Measurements from ENCODE around the gene PTPRN2.

PTPRN2 gene

DNA sequence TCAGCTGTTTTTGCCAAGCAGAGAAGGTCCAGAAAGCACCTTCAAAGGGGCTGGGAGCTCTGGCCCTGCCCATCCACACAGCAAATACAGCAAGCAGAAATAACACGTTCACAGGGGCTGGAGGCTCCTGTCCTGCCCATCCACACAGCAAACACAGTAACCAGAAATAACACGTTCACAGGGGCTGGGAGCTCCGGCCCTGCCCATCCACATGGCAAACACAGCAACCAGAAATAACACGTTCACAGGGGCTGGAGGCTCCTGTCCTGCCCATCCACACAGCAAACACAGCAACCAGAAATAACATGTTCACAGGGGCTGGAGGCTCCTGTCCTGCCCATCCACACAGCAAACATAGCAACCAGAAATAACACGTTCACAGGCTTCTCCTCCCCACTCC, 558.1 kb downstream of the PTPRN2 start:
- Histone ChIP-seq H3K36me3 (ENCODE audit: insufficient read depth, low read length) (no peaks in the 10 kb centered on the region), H3K9ac (ENCODE audit: low read depth, low read length) (no peak overlapping the region), H3K9me3 (ENCODE audit: control insufficient read depth, insufficient read depth, low read length) (peaks cover 3% of the 10 kb centered on the region; the same call in 1 of the 2 replicates), H3K4me1 (ENCODE audit: insufficient read depth, low read length) (no peaks in the 10 kb centered on the region)

GRCh38 chr7:158028971-158029370, 558.7 kb downstream of the PTPRN2 start:
- H3K9me3 ChIP-seq (ENCODE audit: control insufficient read depth, insufficient read depth, low read length), result peaks cover 3% of the 10 kb centered on the region; the same call in 1 of the 2 replicates
- H3K4me1 ChIP-seq (ENCODE audit: insufficient read depth, low read length), result no peaks in the 10 kb centered on the region
- H3K36me3 ChIP-seq (ENCODE audit: insufficient read depth, low read length), result no peaks in the 10 kb centered on the region
- no peak overlapping the region for H3K9ac ChIP-seq (ENCODE audit: low read depth, low read length)

DNA sequence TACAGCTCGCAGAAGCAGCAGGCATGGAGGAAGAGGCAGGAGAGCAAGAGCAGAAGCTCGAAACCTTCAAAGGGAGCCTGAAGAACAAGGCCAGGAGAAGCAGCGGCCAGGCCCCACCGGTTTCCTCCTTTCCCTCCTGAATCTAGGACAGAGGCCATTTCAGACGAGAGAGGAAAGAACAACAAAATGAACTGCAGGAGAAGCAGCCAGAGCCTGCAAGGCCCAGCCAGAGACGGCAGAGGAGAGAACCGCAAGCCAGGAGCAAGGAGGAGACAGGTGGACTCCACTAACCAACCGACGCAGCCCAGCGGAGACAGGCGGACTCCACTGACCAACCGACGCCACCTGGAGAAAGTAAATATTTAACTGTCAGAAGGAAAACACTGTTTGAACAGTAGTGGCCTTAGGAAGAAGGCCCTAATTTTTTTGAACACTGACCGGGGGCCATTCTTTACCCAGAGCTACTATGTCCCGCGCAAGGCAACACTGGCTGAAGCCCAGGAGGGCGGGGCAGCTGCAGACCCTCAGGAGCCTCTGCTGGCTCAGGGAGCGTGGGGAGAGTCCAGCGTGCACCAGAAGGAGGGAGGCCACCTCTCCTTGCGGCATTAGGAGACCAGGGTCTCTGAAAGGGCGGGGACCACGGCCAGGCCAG, 559.2 kb downstream of the PTPRN2 start:
- peaks cover under 1% of the 10 kb centered on the region; the same call in 1 of the 2 replicates for H3K9me3 ChIP-seq (ENCODE audit: control insufficient read depth, insufficient read depth, low read length)
- no peaks in the 10 kb centered on the region for H3K36me3 ChIP-seq (ENCODE audit: insufficient read depth, low read length)
- no peaks in the 10 kb centered on the region for H3K4me1 ChIP-seq (ENCODE audit: insufficient read depth, low read length)
- H3K9ac ChIP-seq (ENCODE audit: low read depth, low read length), result no peak overlapping the region

DNA sequence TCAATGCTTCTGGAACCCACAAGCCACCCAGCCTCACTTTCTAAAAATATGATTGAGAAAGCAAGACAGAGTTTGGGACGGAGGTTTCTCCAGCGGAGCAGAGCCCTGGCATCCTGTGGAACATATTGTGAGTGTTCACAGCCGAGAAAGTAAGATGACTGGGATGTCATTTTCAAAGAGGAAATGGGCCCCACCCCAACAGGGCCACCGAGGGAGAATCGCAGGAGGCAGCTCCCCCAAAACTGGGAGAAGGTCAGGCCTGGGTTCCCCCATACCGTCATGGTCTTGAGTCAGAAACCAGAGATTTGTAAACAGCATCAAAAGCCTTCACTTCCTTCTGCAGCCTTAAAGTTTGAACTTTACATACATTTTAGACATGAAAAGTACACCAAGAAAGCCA, 560.0 kb downstream of the PTPRN2 start:
- H3K9ac ChIP-seq (ENCODE audit: low read depth, low read length), result no peak overlapping the region
- no peaks in the 10 kb centered on the region for H3K36me3 ChIP-seq (ENCODE audit: insufficient read depth, low read length)
- no peaks in the 10 kb centered on the region for H3K4me1 ChIP-seq (ENCODE audit: insufficient read depth, low read length)
- no peaks in the 10 kb centered on the region for H3K9me3 ChIP-seq (ENCODE audit: control insufficient read depth, insufficient read depth, low read length)

DNA sequence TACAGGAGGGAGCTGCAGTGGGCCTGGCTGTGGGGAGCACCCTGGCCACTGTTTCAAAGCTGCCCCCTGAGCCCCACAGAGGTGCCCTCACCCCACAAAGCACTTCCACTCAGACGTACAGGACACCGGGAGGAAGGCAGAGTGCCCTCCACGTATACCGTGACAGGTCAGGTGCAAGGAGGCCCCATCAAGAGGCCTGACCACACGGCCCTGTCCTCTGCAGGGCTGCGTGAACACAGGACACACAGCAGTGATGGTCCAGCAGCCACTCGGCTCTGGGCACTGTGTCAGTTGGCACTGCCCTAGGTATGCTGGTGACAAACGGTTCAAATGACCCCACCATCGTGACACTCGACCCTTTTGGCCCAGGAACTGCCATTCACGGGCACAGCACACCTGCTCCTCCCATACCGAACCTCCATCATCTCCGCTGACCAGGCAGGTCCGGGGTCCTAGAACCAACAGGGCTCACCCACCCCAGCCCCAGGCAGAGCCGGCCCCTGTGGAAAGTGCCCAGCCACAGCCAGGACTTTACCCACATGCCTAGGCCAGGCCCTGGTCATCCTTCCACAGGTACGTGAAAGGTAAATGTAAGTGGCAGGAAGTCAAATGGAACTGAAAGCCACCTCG, 560.9 kb downstream of the PTPRN2 start:
- H3K4me1 ChIP-seq (ENCODE audit: insufficient read depth, low read length), result no peaks in the 10 kb centered on the region
- H3K36me3 ChIP-seq (ENCODE audit: insufficient read depth, low read length), result no peaks in the 10 kb centered on the region
- no peaks in the 10 kb centered on the region for H3K9me3 ChIP-seq (ENCODE audit: control insufficient read depth, insufficient read depth, low read length)
- H3K9ac ChIP-seq (ENCODE audit: low read depth, low read length), result no peak overlapping the region

DNA sequence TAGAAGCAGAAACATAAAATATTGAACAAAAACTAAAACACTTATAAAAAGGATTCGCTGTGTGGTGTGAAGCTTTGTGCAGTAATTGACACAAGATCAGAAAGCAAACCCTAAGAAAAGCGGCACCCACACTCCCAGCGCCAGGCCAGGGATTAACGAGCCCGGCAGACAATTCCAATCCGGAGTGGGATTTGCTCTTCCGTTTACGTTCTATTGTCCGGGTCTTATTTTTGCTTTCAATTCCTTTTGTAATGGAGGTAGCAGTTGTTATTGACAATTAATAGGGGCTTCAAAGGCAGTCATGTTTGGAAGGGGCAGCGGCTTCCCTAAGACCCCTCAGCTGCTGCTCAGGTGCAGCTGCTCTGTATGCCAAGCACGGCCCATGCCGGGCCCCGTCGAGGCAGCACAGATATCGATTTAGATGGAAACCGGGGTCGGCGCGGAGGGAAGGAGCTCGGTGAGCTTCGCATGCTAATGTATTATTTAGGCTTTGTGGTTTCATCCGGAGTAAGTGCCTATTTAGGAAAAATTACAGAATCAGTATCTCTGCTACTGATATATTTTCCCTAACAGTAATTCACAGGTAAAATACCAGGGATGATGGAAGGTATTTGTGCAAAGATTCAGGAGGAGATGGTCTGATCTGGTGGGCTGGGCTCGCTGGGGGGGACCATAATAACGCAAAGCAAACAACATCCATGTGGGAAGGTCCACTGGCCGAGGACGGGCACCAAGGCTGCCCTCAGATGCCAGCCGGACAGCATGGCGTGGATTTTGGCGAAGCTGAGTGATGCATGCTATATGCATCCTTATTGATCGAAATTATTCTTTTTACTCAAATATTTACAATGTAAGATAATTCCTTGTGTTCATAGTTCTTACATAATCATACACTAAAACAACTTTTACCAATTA, 561.7 kb downstream of the PTPRN2 start:
- no peaks in the 10 kb centered on the region for H3K9me3 ChIP-seq (ENCODE audit: control insufficient read depth, insufficient read depth, low read length)
- H3K4me1 ChIP-seq (ENCODE audit: insufficient read depth, low read length), result no peaks in the 10 kb centered on the region

DNA sequence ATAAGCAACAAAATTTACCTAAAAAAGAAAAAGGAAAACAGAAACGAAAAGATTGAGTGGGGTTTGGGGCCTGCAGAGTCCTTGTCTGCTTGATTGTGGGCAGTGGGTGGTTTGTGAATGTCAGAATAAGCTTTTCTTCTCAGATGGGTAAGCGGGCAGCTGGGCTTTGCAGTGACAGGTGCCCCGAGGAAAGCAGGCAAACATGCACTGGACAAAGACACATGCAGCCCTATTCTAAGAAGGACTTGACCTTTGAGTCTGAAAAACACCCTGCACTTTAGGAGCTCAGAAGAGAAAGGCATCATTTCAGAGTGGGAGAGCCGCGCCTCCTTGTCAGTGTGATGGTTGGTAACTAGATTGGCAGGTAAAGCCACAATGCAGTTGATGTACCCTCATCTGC, 562.7 kb downstream of the PTPRN2 start:
- Histone ChIP-seq H3K36me3 (ENCODE audit: insufficient read depth, low read length) (no peaks in the 10 kb centered on the region), H3K9ac (ENCODE audit: low read depth, low read length) (no peak overlapping the region), H3K9me3 (ENCODE audit: control insufficient read depth, insufficient read depth, low read length) (no peaks in the 10 kb centered on the region), H3K4me1 (ENCODE audit: insufficient read depth, low read length) (no peaks in the 10 kb centered on the region)

More for the DNA sequence above, 561.7 kb downstream of the PTPRN2 start:
- H3K9ac ChIP-seq (ENCODE audit: low read depth, low read length), result no peak overlapping the region
- no peaks in the 10 kb centered on the region for H3K36me3 ChIP-seq (ENCODE audit: insufficient read depth, low read length)

DNA sequence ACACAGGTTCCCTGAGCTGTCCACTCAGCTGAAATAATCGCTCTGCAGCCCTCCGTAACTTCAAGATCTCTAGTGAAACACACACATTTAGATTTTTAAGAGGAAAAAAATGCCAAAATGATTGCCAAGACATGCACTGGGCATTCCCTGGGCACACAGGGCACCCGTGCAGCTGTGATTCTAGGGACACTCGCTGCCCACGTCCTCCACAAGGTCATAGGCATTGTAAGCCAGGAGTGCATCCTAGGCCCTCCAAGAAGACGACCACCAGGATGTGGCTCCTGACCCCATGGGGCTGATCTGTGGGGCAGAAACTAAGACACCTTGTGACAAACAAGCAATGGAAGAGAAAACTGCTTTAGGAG, 563.3 kb downstream of the PTPRN2 start:
- no peaks in the 10 kb centered on the region for H3K36me3 ChIP-seq (ENCODE audit: insufficient read depth, low read length)
- H3K9ac ChIP-seq (ENCODE audit: low read depth, low read length), result no peak overlapping the region
- no peaks in the 10 kb centered on the region for H3K4me1 ChIP-seq (ENCODE audit: insufficient read depth, low read length)
- H3K9me3 ChIP-seq (ENCODE audit: control insufficient read depth, insufficient read depth, low read length), result no peaks in the 10 kb centered on the region

DNA sequence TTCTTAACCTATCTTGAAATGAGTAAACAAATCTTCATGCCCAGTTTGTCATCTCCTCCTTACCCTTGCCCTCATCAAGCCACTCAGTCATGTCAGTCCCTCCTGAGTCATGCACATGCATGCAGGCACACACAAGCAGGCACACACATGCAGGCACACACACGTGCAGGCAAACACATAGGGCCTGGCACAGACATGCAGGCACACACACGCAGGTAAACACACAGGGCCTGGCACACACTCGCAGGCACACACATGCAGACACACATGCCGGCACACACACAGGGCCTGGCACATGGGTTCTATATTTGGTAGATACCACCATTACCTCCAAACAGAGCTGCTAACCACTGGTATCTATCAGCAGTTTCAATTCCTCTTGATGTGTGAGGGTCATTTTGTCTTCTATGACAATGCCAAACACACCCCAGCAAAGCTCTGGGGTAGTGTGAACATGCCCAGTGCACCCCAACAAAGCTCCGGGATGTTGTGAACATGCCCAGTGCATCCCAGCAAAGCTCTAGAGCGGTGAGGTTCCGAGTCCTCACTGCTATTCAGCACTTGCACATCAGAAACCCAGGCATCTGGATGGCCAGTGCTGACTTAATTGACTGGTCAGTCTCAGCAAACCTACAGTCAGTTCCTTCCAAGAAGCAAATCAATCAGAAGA, 563.8 kb downstream of the PTPRN2 start:
- no peaks in the 10 kb centered on the region for H3K4me1 ChIP-seq (ENCODE audit: insufficient read depth, low read length)
- no peaks in the 10 kb centered on the region for H3K9me3 ChIP-seq (ENCODE audit: control insufficient read depth, insufficient read depth, low read length)
- H3K36me3 ChIP-seq (ENCODE audit: insufficient read depth, low read length), result no peaks in the 10 kb centered on the region
- H3K9ac ChIP-seq (ENCODE audit: low read depth, low read length), result no peak overlapping the region

- no peak overlapping the region for H3K9ac ChIP-seq (ENCODE audit: low read depth, low read length)
- H3K36me3 ChIP-seq (ENCODE audit: insufficient read depth, low read length), result no peaks in the 10 kb centered on the region
- H3K9me3 ChIP-seq (ENCODE audit: control insufficient read depth, insufficient read depth, low read length), result no peaks in the 10 kb centered on the region
- no peaks in the 10 kb centered on the region for H3K4me1 ChIP-seq (ENCODE audit: insufficient read depth, low read length)
These were observed 564.5 kb downstream of the PTPRN2 start for GRCh38 chr7:158023157-158023556.

DNA sequence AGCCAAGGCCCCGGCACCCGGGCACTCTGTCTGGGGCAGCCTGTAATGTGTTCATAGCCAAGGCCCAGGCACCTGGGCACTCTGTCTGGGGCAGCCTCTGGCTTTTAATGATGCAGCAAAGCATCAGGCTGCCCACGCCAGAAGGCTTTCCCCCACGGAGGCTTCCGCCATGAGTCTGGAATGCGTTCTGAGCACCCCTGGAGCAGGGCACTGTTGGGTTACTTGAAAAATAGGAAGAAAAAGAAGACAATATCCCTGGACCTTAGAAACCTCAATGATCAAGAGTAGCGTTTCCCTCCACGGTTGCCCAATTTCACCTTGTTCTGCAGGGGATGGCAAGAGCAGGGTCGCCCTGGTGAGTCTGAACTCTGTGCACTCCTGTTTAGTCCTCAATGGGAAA, 565.0 kb downstream of the PTPRN2 start:
- Histone ChIP-seq H3K36me3 (ENCODE audit: insufficient read depth, low read length) (no peaks in the 10 kb centered on the region), H3K9me3 (ENCODE audit: control insufficient read depth, insufficient read depth, low read length) (no peaks in the 10 kb centered on the region), H3K4me1 (ENCODE audit: insufficient read depth, low read length) (peaks cover 1% of the 10 kb centered on the region; the same call in 1 of the 2 replicates), H3K9ac (ENCODE audit: low read depth, low read length) (no peak overlapping the region)

DNA sequence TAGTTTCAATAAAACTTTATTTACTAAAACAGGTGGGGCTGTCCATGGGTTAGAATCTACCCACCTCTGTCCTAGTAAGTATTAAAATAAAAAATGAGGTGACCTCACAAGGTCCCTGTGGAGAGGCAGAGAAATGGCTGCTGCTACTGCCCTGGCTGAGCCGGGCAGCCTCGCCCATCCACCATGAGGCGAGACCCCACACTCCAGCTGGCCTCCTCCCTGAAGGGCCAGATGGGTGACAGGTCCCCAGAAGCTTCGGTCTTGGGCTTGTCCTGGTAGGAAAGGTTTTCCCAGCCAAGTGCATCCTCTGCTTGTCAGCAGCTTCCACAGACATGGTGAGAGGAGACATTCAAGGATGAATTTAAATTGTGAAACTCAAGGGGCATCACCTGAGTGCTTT, 565.8 kb downstream of the PTPRN2 start:
- H3K4me1 ChIP-seq (ENCODE audit: insufficient read depth, low read length), result peaks cover 9% of the 10 kb centered on the region
- H3K9me3 ChIP-seq (ENCODE audit: control insufficient read depth, insufficient read depth, low read length), result no peaks in the 10 kb centered on the region
- H3K9ac ChIP-seq (ENCODE audit: low read depth, low read length), result no peak overlapping the region
- no peaks in the 10 kb centered on the region for H3K36me3 ChIP-seq (ENCODE audit: insufficient read depth, low read length)

- Histone ChIP-seq H3K4me1 (ENCODE audit: insufficient read depth, low read length) (peaks cover 12% of the 10 kb centered on the region), H3K9ac (ENCODE audit: low read depth, low read length) (no peak overlapping the region), H3K9me3 (ENCODE audit: control insufficient read depth, insufficient read depth, low read length) (no peaks in the 10 kb centered on the region), H3K36me3 (ENCODE audit: insufficient read depth, low read length) (no peaks in the 10 kb centered on the region)
These were observed 566.9 kb downstream of the PTPRN2 start for GRCh38 chr7:158020706-158021095.

All from ES-I3 (cell line).